ENCODE measurements around the gene PLA2G4B.

PLA2G4B gene

GRCh38 chr15:41893422-41894250 lies 55.0 kb downstream of the PLA2G4B start, which contains the start of gene SPTBN5:
SPTBN5 (minus strand) TSS chr15:41894053; CDS start chr15:41893497, 556 bp downstream.
- no peak for TF ChIP-seq CTCF (IDR thresholded peaks at IDR 0.05; ENCODE audit: low read depth, low read length, missing control alignments)
- H3K4me3 ChIP-seq (replicated peaks; ENCODE audit: low read depth, low read length), result no peak within 1 kb of the TSS
- no peak for DNase-seq (ENCODE audit: extremely low read depth, low read depth)

- DNase-seq (ENCODE audit: extremely low read depth, low read depth), result no peak
- TF ChIP-seq CTCF (IDR thresholded peaks at IDR 0.05; ENCODE audit: low read depth, low read length, missing control alignments), result no peak
- H3K4me3 ChIP-seq (replicated peaks; ENCODE audit: low read depth, low read length), result no peak overlapping the region
These were observed 55.7 kb downstream of the PLA2G4B start for GRCh38 chr15:41894251-41894790.

GRCh38 chr15:41894791-41895463 lies 56.3 kb downstream of the PLA2G4B start:
- TF ChIP-seq CTCF (IDR thresholded peaks at IDR 0.05; ENCODE audit: low read depth, low read length, missing control alignments), result no peak
- H3K4me3 ChIP-seq (replicated peaks; ENCODE audit: low read depth, low read length), result no peak overlapping the region
- DNase-seq (ENCODE audit: extremely low read depth, low read depth), result peak; percentile 29

GRCh38 chr15:41895491-41895890 lies 56.8 kb downstream of the PLA2G4B start:
- no peak for TF ChIP-seq CTCF (IDR thresholded peaks at IDR 0.05; ENCODE audit: low read depth, low read length, missing control alignments)
- H3K4me3 ChIP-seq (replicated peaks; ENCODE audit: low read depth, low read length), result no peak overlapping the region
- DNase-seq (ENCODE audit: extremely low read depth, low read depth), result no peak

GRCh38 chr15:41895957-41896356 lies 57.3 kb downstream of the PLA2G4B start:
- no peak for DNase-seq (ENCODE audit: extremely low read depth, low read depth)
- no peak for TF ChIP-seq CTCF (IDR thresholded peaks at IDR 0.05; ENCODE audit: low read depth, low read length, missing control alignments)
- H3K4me3 ChIP-seq (replicated peaks; ENCODE audit: low read depth, low read length), result no peak overlapping the region

GRCh38 chr15:41896566-41896965 lies 57.9 kb downstream of the PLA2G4B start:
- DNase-seq (ENCODE audit: extremely low read depth, low read depth), result no peak
- no peak for TF ChIP-seq CTCF (IDR thresholded peaks at IDR 0.05; ENCODE audit: low read depth, low read length, missing control alignments)
- no peak overlapping the region for H3K4me3 ChIP-seq (replicated peaks; ENCODE audit: low read depth, low read length)
